ENCODE results near the gene ARSB. TPM values are rescaled to one million over a fixed set of nuclear protein-coding genes. Genes with fewer than 3 reads are reported as not detected.

The ARSB gene
- polyA plus RNA-seq, 1 of the 3 experiments (the other 2 are of a cell fraction): 12.5 TPM

GRCh38 chr5:78974011-78974410 is 11.1 kb downstream of the ARSB start:
- Histone ChIP-seq H3K79me2 (ENCODE audit: insufficient read depth) (peaks cover 3% of the 10 kb centered on the region; the same call in 1 of the 2 replicates), H3K27me3 (ENCODE audit: insufficient read depth) (no peaks in the 10 kb centered on the region), H3K4me2 (no peak overlapping the region), H3K9me2 (no peaks in the 10 kb centered on the region), H3K4me3 (ENCODE audit: low read depth in 2 of 2, low read length in 1 of 2) (no peak overlapping the region), H3F3A (replicated peaks; ENCODE audit: insufficient read depth) (no peaks in the 10 kb centered on the region), H2AFZ (ENCODE audit: low read depth) (no peak overlapping the region), H3K9ac (no peak overlapping the region), H3K27ac (ENCODE audit: low read depth in 2 of 2, low read length in 1 of 2) (peak overlapping the region in 1 of 2 experiments; percentile 44; a peak in 1 of 4 replicates), H3K9me3 (no peaks in the 10 kb centered on the region), H3K36me3 (replicated peaks in 1 of 2; ENCODE audit: control insufficient read depth in 1 of 2, insufficient read depth in 2 of 2, low read length in 1 of 2) (no peaks in the 10 kb centered on the region), H4K20me1 (ENCODE audit: insufficient read depth) (no peaks in the 10 kb centered on the region), H3K4me1 (ENCODE audit: control insufficient read depth in 1 of 2, insufficient read depth in 2 of 2, low read depth in 1 of 2, low read length in 1 of 2) (peaks cover 0 to 33% of the 10 kb centered on the region in 2 experiments; a peak in 2 of 4 replicates)
- DNase-seq: peak; percentile 46
- WGBS (ENCODE audit: low lambda C conversion rate): 86% methylated on average over 5 of the region's 5 CpGs
- POLR2A ChIA-PET: interaction anchor here (0.9 kb wide), 1 partner anchor 10 kb away, joined by 3 read pairs; no protein-coding TSS in a partner anchor
- CTCF ChIA-PET: interaction anchor here (0.5 to 2.1 kb wide), 9 partner anchors 9 to 469 kb away, joined by 3 to 14 read pairs (median 3); partner anchors contain the start of gene ARSB
- TF ChIP-seq GATA2 (CRISPR knock-in tag; IDR thresholded peaks at IDR 0.05) (no peak), FOXJ3 (CRISPR knock-in tag; IDR thresholded peaks at IDR 0.05) (no peak), USF1 (IDR thresholded peaks at IDR 0.05; ENCODE audit: borderline replicate concordance, low read depth) (no peak), SIN3A (IDR thresholded peaks at IDR 0.05; ENCODE audit: borderline replicate concordance, low read depth, low read length) (no peak), FOXM1 (IDR thresholded peaks at IDR 0.05; ENCODE audit: low read depth) (no peak), JUND (IDR thresholded peaks at IDR 0.05) (no peak), RCOR1 (IDR thresholded peaks at IDR 0.05; ENCODE audit: low read length) (no peak), NRF1 (IDR thresholded peaks at IDR 0.05; ENCODE audit: low read depth, low read length) (no peak), USF2 (IDR thresholded peaks at IDR 0.05; ENCODE audit: borderline replicate concordance, low read depth, low read length) (no peak), MEF2A (IDR thresholded peaks at IDR 0.05; ENCODE audit: borderline replicate concordance, low read depth) (no peak), EP300 (IDR thresholded peaks at IDR 0.05; ENCODE audit: borderline replicate concordance in 1 of 2, low read depth in 1 of 2, low read length in 1 of 2) (peak in 1 of 2 experiments; percentile 41; a peak in 1 of 4 replicates), RAD21 (IDR thresholded peaks at IDR 0.05; ENCODE audit: low read length) (no peak), NFIC (IDR thresholded peaks at IDR 0.05; ENCODE audit: borderline replicate concordance) (no peak), MXI1 (IDR thresholded peaks at IDR 0.05; ENCODE audit: low read depth, low read length) (peak; percentile 29; the same call in 1 of the 2 replicates)
- TF ChIP-seq, protein P1, sequence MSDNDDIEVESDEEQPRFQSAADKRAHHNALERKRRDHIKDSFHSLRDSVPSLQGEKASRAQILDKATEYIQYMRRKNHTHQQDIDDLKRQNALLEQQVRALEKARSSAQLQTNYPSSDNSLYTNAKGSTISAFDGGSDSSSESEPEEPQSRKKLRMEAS (IDR thresholded peaks at IDR 0.05; ENCODE audit: low read depth): no peak

All from SK-N-SH (cell line).